GM23338 (cell line): ENCODE data around the gene ST14. TPM values are rescaled to one million over a fixed set of nuclear protein-coding genes. Genes with fewer than 3 reads are reported as not detected.

Experiments
- ATAC-seq: fragments of 200-7000 bp; cut with Tn5 transposase; 3 replicates; pipeline ENCODE4 v1.9.1; 2020
- DNase-seq: peaks from one replicate; pipeline ENCODE4 v3.0.0-alpha.2; 2015; ENCODE audit warnings: low spot score
- H2AFZ ChIP-seq: fragments of 200-600 bp; sonication (generic); 2 replicates; pipeline ENCODE4 v1.8.0; 2016; ENCODE audit warnings: antibody characterized with exemption, mild to moderate bottlenecking, moderate library complexity
- H3F3A ChIP-seq: fragments of 200-600 bp; sonication (generic); replicated peaks from 2 replicates; pipeline ENCODE4 v1.8.0; 2017; ENCODE audit warnings: antibody characterized with exemption, mixed run types, low read depth
- H3K27ac ChIP-seq: fragments of 200-600 bp; sonication (generic); 2 replicates; pipeline ENCODE4 v1.6.1; 2016; ENCODE audit warnings: low read depth
- H3K27me3 ChIP-seq: fragments of 200-600 bp; sonication (generic); 2 replicates; pipeline ENCODE4 v1.8.0; 2016; ENCODE audit warnings: mild to moderate bottlenecking, mixed run types, moderate library complexity; ENCODE audit not compliant: insufficient read depth
- H3K36me3 ChIP-seq: fragments of 200-600 bp; sonication (generic); 2 replicates; pipeline ENCODE4 v1.8.0; 2016; ENCODE audit warnings: mild to moderate bottlenecking; ENCODE audit not compliant: insufficient read depth
- H3K4me1 ChIP-seq: fragments of 200-600 bp; sonication (generic); 2 replicates; pipeline ENCODE4 v1.8.0; 2016; ENCODE audit warnings: mild to moderate bottlenecking, moderate library complexity; ENCODE audit not compliant: insufficient read depth
- H3K4me2 ChIP-seq: fragments of 200-600 bp; sonication (generic); 2 replicates; pipeline ENCODE4 v1.7.1; 2017; ENCODE audit warnings: mixed run types
- H3K4me3 ChIP-seq: fragments of 200-600 bp; sonication (generic); 2 replicates; pipeline ENCODE4 v1.6.1; 2016; ENCODE audit warnings: mixed run types
- H3K79me2 ChIP-seq: fragments of 200-600 bp; sonication (generic); replicated peaks from 2 replicates; pipeline ENCODE4 v1.8.0; 2017; ENCODE audit warnings: mild to moderate bottlenecking; ENCODE audit not compliant: insufficient read depth
- H3K9me2 ChIP-seq: fragments of 200-600 bp; sonication (generic); 2 replicates; pipeline ENCODE4 v1.8.0; 2017; ENCODE audit not compliant: insufficient read depth
- H4K20me1 ChIP-seq: fragments of 200-600 bp; sonication (generic); replicated peaks from 2 replicates; pipeline ENCODE4 v1.8.0; 2017; ENCODE audit warnings: mild to moderate bottlenecking; ENCODE audit not compliant: insufficient read depth
- H3K27ac Mint-ChIP-seq: 2 replicates; pipeline ENCODE4 v1.8.0; 2020; ENCODE audit warnings: inconsistent platforms, mild to moderate bottlenecking, moderate library complexity, mixed read lengths
- H3K27me3 Mint-ChIP-seq: 3 replicates; pipeline ENCODE4 v1.8.0; 2022; ENCODE audit warnings: low read depth, mild to moderate bottlenecking, moderate library complexity, mixed read lengths, inconsistent platforms; ENCODE audit not compliant: insufficient read depth, poor library complexity
- H3K36me3 Mint-ChIP-seq: 3 replicates; pipeline ENCODE4 v1.8.0; 2021; ENCODE audit warnings: low read depth, mild to moderate bottlenecking, inconsistent platforms, moderate library complexity, mixed read lengths
- H3K4me1 Mint-ChIP-seq: 3 replicates; pipeline ENCODE4 v1.8.0; 2020; ENCODE audit warnings: mild to moderate bottlenecking, inconsistent platforms, mixed read lengths
- H3K4me3 Mint-ChIP-seq: 3 replicates; pipeline ENCODE4 v1.8.0; 2021; ENCODE audit warnings: moderate library complexity, mild to moderate bottlenecking, inconsistent platforms, mixed read lengths
- H3K9me3 Mint-ChIP-seq: 3 replicates; pipeline ENCODE4 v1.8.0; 2020; ENCODE audit warnings: moderate library complexity, mild to moderate bottlenecking, inconsistent platforms, mixed read lengths
- CREB1 ChIP-seq: fragments of 250-450 bp; sonication (Bioruptor Pico); IDR thresholded peaks from 2 replicates; pipeline ENCODE4 v1.5.0; 2020; ENCODE audit warnings: low read depth, mild to moderate bottlenecking, moderate library complexity
- EZH2 ChIP-seq: fragments of 200-600 bp; sonication (generic); IDR thresholded peaks from one replicate; pipeline ENCODE4 v1.8.0; 2017; ENCODE audit warnings: antibody characterized with exemption, mild to moderate bottlenecking, low read depth; ENCODE audit not compliant: unreplicated experiment
- JUNB ChIP-seq: IDR thresholded peaks from one replicate; pipeline ENCODE4 v1.6.1; 2016; ENCODE audit warnings: antibody characterized with exemption; ENCODE audit not compliant: unreplicated experiment
- NANOG ChIP-seq: IDR thresholded peaks from 2 replicates; pipeline ENCODE4 v1.6.1; 2016; ENCODE audit warnings: antibody characterized with exemption, borderline replicate concordance
- POLR2AphosphoS5 ChIP-seq: IDR thresholded peaks from 2 replicates; pipeline ENCODE4 v1.6.1; 2016; ENCODE audit warnings: antibody characterized with exemption, low read depth
- STAT1 ChIP-seq: IDR thresholded peaks from one replicate; pipeline ENCODE4 v1.6.1; 2016; ENCODE audit warnings: antibody characterized with exemption; ENCODE audit not compliant: unreplicated experiment
- ZNF114 ChIP-seq: fragments of 250-450 bp; sonication (Bioruptor Pico); IDR thresholded peaks from 2 replicates; pipeline ENCODE4 v1.5.0; 2020; ENCODE audit warnings: mild to moderate bottlenecking, moderate library complexity
- ZNF331 ChIP-seq: fragments of 250-450 bp; sonication (Bioruptor Pico); IDR thresholded peaks from 2 replicates; pipeline ENCODE4 v1.5.0; 2020; ENCODE audit warnings: low read depth, mild to moderate bottlenecking, moderate library complexity
- polyA plus RNA-seq: library from polyadenylated mRNA; unstranded; fragments of >200 nt; fragmentation: Nextera tagmentation; extraction: Ambion mirVana; gene quantifications from 2 replicates; pipeline ENCODE4 v1.2.1, GENCODE V29; 2016
- total RNA-seq: library from RNA; depleted of rRNA; stranded (reverse); fragments of >200 nt; shearing (Covaris generic); gene quantifications from 2 replicates; pipeline ENCODE4 v1.2.3, GENCODE V29; 2014
- TF ChIP-seq, protein P1 (sequence below), 2 experiments: fragments of 200-600 bp in 1 of 2; sonication (generic) in 1 of 2; conservative IDR thresholded peaks; 2 replicates each; pipeline versions ENCODE4 v1.5.1 to v1.6.1; 2016 to 2017; ENCODE audit warnings: antibody characterized with exemption in 2 of 2, low read depth in 2 of 2, mild to moderate bottlenecking in 2 of 2, moderate library complexity in 1 of 2
- TF ChIP-seq, protein P2 (sequence below): IDR thresholded peaks from one replicate; pipeline ENCODE4 v1.6.1; 2018; ENCODE audit warnings: antibody characterized with exemption; ENCODE audit not compliant: unreplicated experiment

ST14 gene
- total and polyA plus RNA-seq, 2 experiments from 2014 or later = 7.9 to 32.7 TPM

DNA sequence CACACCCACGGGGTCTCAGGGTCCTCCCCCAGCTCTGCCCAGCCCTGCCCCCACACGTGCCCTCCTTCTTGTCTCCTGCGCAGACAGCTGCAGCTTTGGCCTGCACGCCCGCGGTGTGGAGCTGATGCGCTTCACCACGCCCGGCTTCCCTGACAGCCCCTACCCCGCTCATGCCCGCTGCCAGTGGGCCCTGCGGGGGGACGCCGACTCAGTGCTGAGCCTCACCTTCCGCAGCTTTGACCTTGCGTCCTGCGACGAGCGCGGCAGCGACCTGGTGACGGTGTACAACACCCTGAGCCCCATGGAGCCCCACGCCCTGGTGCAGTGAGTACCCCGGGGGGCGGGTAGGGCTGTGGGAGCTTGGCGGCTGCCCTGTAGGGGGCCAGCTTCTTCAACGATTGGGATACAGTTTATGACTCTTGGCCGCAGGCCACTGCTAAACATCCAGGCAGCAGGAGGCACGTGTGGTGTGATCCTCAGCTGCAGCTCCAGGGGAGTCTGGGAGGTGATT, 30.8 kb downstream of the ST14 start:
- no peaks in the 10 kb centered on the region for H3F3A ChIP-seq
- ATAC-seq = no peak
- H3K9me2 ChIP-seq = no peaks in the 10 kb centered on the region
- no peak overlapping the region for H3K4me3 Mint-ChIP-seq
- no peak overlapping the region for H3K27ac Mint-ChIP-seq
- DNase-seq = no peak
- no peaks in the 10 kb centered on the region for H3K4me1 ChIP-seq
- no peaks in the 10 kb centered on the region for H3K36me3 ChIP-seq
- TF ChIP-seq POLR2AphosphoS5 (no peak), STAT1 (no peak), JUNB (no peak), NANOG (no peak)
- TF ChIP-seq, protein P1, sequence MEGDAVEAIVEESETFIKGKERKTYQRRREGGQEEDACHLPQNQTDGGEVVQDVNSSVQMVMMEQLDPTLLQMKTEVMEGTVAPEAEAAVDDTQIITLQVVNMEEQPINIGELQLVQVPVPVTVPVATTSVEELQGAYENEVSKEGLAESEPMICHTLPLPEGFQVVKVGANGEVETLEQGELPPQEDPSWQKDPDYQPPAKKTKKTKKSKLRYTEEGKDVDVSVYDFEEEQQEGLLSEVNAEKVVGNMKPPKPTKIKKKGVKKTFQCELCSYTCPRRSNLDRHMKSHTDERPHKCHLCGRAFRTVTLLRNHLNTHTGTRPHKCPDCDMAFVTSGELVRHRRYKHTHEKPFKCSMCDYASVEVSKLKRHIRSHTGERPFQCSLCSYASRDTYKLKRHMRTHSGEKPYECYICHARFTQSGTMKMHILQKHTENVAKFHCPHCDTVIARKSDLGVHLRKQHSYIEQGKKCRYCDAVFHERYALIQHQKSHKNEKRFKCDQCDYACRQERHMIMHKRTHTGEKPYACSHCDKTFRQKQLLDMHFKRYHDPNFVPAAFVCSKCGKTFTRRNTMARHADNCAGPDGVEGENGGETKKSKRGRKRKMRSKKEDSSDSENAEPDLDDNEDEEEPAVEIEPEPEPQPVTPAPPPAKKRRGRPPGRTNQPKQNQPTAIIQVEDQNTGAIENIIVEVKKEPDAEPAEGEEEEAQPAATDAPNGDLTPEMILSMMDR (conservative IDR thresholded peaks at IDR 0.05; ENCODE audit: low read depth in 2 of 2) = no peak
- H3K9me3 Mint-ChIP-seq = no peaks in the 10 kb centered on the region
- no peak overlapping the region for H3K27ac ChIP-seq
- no peaks in the 10 kb centered on the region for H3K79me2 ChIP-seq
- no peak overlapping the region for H3K4me2 ChIP-seq
- no peaks in the 10 kb centered on the region; the same call in 2 of the 3 replicates for H3K4me1 Mint-ChIP-seq
- H3K4me3 ChIP-seq = no peak overlapping the region
- H3K27me3 Mint-ChIP-seq = peaks cover 3% of the 10 kb centered on the region
- peaks cover 3% of the 10 kb centered on the region; the same call in 2 of the 3 replicates for H3K36me3 Mint-ChIP-seq
- H2AFZ ChIP-seq = no peak overlapping the region
- H4K20me1 ChIP-seq = no peaks in the 10 kb centered on the region; the same call in 1 of the 2 replicates
- no peaks in the 10 kb centered on the region for H3K27me3 ChIP-seq

DNA sequence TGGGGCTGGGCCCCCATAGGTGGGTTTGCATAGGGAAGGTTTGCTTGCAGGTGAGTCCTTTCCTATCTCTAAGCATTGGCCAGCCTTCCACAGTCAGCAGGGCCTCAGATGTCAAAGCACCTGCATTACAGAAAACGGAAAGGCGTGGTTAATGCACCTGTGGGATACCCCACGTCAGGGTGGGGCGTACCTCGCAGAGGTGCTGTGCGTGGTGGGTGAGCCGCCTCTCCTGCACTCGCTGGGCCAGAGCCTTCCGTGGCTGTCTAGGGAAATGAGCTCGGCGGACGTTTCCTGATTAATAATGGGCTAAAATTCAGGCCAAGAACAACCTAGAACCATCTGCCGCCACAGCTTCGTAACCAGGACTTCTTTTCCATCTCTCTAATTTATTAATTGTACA, 32.3 kb downstream of the ST14 start:
- H3K4me3 Mint-ChIP-seq = no peak overlapping the region
- Histone ChIP-seq H3K36me3 (no peaks in the 10 kb centered on the region), H3K27ac (no peak overlapping the region), H3K9me2 (no peaks in the 10 kb centered on the region), H4K20me1 (no peaks in the 10 kb centered on the region), H3F3A (no peaks in the 10 kb centered on the region), H3K27me3 (no peaks in the 10 kb centered on the region), H3K4me2 (no peak overlapping the region), H3K4me1 (no peaks in the 10 kb centered on the region), H3K79me2 (no peaks in the 10 kb centered on the region), H3K4me3 (no peak overlapping the region), H2AFZ (no peak overlapping the region)
- H3K36me3 Mint-ChIP-seq = peaks cover 3% of the 10 kb centered on the region; the same call in 2 of the 3 replicates
- no peaks in the 10 kb centered on the region; the same call in 2 of the 3 replicates for H3K4me1 Mint-ChIP-seq
- H3K27ac Mint-ChIP-seq = no peak overlapping the region
- H3K9me3 Mint-ChIP-seq = no peaks in the 10 kb centered on the region
- no peak for ATAC-seq
- H3K27me3 Mint-ChIP-seq = peaks cover 3% of the 10 kb centered on the region
- TF ChIP-seq, protein P1 (conservative IDR thresholded peaks at IDR 0.05; ENCODE audit: low read depth in 2 of 2) = no peak
- TF ChIP-seq ZNF114 (CRISPR knock-in tag) (no peak), ZNF331 (CRISPR knock-in tag) (no peak), EZH2 (no peak), JUNB (no peak), CREB1 (CRISPR knock-in tag) (no peak), NANOG (no peak)
- TF ChIP-seq, protein P2, sequence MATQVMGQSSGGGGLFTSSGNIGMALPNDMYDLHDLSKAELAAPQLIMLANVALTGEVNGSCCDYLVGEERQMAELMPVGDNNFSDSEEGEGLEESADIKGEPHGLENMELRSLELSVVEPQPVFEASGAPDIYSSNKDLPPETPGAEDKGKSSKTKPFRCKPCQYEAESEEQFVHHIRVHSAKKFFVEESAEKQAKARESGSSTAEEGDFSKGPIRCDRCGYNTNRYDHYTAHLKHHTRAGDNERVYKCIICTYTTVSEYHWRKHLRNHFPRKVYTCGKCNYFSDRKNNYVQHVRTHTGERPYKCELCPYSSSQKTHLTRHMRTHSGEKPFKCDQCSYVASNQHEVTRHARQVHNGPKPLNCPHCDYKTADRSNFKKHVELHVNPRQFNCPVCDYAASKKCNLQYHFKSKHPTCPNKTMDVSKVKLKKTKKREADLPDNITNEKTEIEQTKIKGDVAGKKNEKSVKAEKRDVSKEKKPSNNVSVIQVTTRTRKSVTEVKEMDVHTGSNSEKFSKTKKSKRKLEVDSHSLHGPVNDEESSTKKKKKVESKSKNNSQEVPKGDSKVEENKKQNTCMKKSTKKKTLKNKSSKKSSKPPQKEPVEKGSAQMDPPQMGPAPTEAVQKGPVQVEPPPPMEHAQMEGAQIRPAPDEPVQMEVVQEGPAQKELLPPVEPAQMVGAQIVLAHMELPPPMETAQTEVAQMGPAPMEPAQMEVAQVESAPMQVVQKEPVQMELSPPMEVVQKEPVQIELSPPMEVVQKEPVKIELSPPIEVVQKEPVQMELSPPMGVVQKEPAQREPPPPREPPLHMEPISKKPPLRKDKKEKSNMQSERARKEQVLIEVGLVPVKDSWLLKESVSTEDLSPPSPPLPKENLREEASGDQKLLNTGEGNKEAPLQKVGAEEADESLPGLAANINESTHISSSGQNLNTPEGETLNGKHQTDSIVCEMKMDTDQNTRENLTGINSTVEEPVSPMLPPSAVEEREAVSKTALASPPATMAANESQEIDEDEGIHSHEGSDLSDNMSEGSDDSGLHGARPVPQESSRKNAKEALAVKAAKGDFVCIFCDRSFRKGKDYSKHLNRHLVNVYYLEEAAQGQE = no peak
- DNase-seq = no peak
